ENCODE results near the gene ABCF2. TPM values are rescaled to one million over a fixed set of nuclear protein-coding genes. Genes with fewer than 3 reads are reported as not detected.

ABCF2 gene
- total and polyA plus RNA-seq, 2 of the 13 experiments (the other 11 are each of a cell fraction or from before 2014, with no cell fraction given), result 16.3 to 42.5 TPM

DNA sequence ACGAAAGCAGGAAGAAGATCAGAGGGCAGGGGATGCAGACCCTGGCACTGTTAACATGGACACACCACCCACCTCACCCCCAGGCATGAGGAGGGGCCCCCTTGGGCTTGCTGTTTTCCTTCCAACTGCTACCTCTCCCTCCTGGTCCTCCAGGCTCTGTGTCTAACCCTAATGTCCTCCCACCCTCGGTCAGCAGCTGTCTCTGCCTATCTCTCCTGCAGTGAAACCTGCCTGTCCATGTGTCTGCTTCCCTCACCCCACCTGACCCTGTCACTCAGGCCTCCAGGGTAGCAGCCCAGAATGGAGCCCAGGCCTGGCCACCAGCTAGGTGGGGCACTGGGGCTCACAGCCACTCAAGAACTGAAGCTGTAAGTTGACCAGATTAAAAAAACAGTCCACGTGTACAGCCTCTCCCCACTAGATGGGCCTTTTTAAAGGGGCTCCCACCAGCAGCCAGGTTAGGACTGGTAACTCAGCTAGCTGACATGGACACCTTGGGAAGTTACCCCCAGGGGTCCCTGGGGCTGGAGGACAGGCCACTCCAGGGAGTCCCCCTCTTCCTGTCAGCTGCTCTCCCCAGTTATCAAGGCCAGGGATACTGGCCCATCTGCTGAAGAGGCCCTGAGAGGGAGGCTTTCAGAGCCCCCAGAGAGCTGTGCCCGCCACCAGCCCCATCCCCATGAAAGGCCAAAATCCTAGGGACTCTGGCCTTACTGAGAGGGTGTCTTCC is 20.0 kb upstream of the ABCF2 start (continued):
- TF ChIP-seq PRPF4 (IDR thresholded peaks at IDR 0.05; ENCODE audit: low read depth, low read length, poor library complexity, severe bottlenecking) (no peak), PATZ1 (CRISPR knock-in tag; IDR thresholded peaks at IDR 0.05) (no peak), ZNF354B (CRISPR knock-in tag; IDR thresholded peaks at IDR 0.05) (no peak), PPARG (CRISPR knock-in tag; conservative IDR thresholded peaks at IDR 0.05) (no peak), HMGA1 (CRISPR knock-in tag; conservative IDR thresholded peaks at IDR 0.05) (no peak), CTCF (CRISPR knock-in tag; IDR thresholded peaks at IDR 0.05) (no peak), SIN3A (IDR thresholded peaks at IDR 0.05; ENCODE audit: borderline replicate concordance, low read depth, low read length) (no peak), NONO (IDR thresholded peaks at IDR 0.05) (no peak), NONO (CRISPR knock-in tag; conservative IDR thresholded peaks at IDR 0.05) (no peak)
- TF ChIP-seq, protein P1, sequence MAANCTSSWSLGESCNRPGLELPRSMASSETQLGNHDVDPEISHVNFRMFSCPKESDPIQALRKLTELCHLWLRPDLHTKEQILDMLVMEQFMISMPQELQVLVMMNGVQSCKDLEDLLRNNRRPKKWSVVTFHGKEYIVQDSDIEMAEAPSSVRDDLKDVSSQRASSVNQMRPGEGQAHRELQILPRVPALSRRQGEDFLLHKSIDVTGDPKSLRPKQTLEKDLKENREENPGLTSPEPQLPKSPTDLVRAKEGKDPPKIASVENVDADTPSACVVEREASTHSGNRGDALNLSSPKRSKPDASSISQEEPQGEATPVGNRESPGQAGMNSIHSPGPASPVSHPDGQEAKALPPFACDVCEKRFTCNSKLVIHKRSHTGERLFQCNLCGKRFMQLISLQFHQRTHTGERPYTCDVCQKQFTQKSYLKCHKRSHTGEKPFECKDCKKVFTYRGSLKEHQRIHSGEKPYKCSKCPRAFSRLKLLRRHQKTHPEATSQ (CRISPR knock-in tag; IDR thresholded peaks at IDR 0.05; ENCODE audit: borderline replicate concordance), result no peak
- TF ChIP-seq, protein P2, sequence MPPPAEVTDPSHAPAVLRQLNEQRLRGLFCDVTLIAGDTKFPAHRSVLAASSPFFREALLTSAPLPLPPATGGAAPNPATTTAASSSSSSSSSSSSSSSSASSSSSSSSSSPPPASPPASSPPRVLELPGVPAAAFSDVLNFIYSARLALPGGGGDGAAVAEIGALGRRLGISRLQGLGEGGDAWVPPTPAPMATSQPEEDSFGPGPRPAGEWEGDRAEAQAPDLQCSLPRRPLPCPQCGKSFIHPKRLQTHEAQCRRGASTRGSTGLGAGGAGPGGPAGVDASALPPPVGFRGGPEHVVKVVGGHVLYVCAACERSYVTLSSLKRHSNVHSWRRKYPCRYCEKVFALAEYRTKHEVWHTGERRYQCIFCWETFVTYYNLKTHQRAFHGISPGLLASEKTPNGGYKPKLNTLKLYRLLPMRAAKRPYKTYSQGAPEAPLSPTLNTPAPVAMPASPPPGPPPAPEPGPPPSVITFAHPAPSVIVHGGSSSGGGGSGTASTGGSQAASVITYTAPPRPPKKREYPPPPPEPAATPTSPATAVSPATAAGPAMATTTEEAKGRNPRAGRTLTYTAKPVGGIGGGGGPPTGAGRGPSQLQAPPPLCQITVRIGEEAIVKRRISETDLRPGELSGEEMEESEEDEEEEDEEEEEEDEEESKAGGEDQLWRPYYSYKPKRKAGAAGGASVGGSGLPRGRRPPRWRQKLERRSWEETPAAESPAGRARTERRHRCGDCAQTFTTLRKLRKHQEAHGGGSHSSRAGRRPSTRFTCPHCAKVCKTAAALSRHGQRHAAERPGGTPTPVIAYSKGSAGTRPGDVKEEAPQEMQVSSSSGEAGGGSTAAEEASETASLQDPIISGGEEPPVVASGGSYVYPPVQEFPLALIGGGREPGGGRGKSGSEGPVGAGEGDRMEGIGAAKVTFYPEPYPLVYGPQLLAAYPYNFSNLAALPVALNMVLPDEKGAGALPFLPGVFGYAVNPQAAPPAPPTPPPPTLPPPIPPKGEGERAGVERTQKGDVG (CRISPR knock-in tag; IDR thresholded peaks at IDR 0.05; ENCODE audit: borderline replicate concordance), result no peak
- TF ChIP-seq, protein P3, sequence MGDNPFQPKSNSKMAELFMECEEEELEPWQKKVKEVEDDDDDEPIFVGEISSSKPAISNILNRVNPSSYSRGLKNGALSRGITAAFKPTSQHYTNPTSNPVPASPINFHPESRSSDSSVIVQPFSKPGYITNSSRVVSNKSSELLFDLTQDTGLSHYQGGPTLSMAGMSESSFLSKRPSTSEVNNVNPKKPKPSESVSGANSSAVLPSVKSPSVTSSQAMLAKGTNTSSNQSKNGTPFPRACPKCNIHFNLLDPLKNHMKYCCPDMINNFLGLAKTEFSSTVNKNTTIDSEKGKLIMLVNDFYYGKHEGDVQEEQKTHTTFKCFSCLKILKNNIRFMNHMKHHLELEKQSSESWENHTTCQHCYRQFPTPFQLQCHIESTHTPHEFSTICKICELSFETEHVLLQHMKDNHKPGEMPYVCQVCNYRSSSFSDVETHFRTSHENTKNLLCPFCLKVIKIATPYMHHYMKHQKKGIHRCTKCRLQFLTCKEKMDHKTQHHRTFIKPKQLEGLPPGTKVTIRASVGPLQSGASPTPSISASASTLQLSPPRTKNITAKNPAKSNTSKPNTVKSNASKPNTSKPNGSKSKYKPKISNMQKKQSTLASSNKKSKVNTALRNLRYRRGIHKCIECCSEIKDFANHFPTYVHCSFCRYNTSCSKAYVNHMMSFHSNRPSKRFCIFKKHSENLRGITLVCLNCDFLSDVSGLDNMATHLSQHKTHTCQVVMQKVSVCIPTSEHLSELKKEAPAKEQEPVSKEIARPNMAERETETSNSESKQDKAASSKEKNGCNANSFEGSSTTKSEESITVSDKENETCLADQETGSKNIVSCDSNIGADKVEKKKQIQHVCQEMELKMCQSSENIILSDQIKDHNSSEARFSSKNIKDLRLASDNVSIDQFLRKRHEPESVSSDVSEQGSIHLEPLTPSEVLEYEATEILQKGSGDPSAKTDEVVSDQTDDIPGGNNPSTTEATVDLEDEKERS (CRISPR knock-in tag; IDR thresholded peaks at IDR 0.05), result no peak
